T-helper 17 cell (primary cell): Measurements from ENCODE around the gene PCDHB5. TPM values are rescaled to one million over a fixed set of nuclear protein-coding genes. Genes with fewer than 3 reads are reported as not detected.
"Not testable (repeated sequence)": the region's sequence is repeated elsewhere in the genome, so short reads cannot be mapped to it uniquely, and the experiment has no call there.

Source experiments
- ATAC-seq: fragments of 150-1000 bp; cut with Tn5 transposase; 2 replicates; pipeline ENCODE4 v1.10.0; 2021; ENCODE audit warnings: mild to moderate bottlenecking, moderate library complexity
- DNase-seq, 3 donors: peaks; one replicate each; pipeline versions ENCODE4 v3.0.0 to v3.0.0-alpha.2; 2020 to 2021
- H3K9me3 ChIP-seq: one replicate; pipeline ENCODE4 v1.7.0; 2013; ENCODE audit warnings: low read length, mild to moderate bottlenecking; ENCODE audit not compliant: control insufficient read depth, poor library complexity, severe bottlenecking
- H3K27ac Mint-ChIP-seq: one replicate; pipeline ENCODE4 v1.8.0; 2022; ENCODE audit warnings: mild to moderate bottlenecking, moderate library complexity, mixed read lengths
- H3K27me3 Mint-ChIP-seq: one replicate; pipeline ENCODE4 v1.8.0; 2022; ENCODE audit warnings: mixed read lengths
- H3K36me3 Mint-ChIP-seq: one replicate; pipeline ENCODE4 v1.8.0; 2022; ENCODE audit warnings: low read depth, mixed read lengths
- H3K4me1 Mint-ChIP-seq: one replicate; pipeline ENCODE4 v1.8.0; 2022; ENCODE audit warnings: mild to moderate bottlenecking, mixed read lengths
- H3K4me3 Mint-ChIP-seq: one replicate; pipeline ENCODE4 v1.8.0; 2022; ENCODE audit warnings: mild to moderate bottlenecking, moderate library complexity, mixed read lengths
- total RNA-seq, 4 donors: library from RNA in 2 of 4; stranded (reverse) in 2 of 4; gene quantifications; one replicate each; pipeline ENCODE4 v1.2.3 and lab custom pipeline; 2022 to 2026

PCDHB5 gene
- total RNA-seq (under 1 TPM; 0.12 to 0.34 TPM), total RNA-seq (lab: John Stamatoyannopoulos, UW) (0 reads per million in 2 donors)

DNA sequence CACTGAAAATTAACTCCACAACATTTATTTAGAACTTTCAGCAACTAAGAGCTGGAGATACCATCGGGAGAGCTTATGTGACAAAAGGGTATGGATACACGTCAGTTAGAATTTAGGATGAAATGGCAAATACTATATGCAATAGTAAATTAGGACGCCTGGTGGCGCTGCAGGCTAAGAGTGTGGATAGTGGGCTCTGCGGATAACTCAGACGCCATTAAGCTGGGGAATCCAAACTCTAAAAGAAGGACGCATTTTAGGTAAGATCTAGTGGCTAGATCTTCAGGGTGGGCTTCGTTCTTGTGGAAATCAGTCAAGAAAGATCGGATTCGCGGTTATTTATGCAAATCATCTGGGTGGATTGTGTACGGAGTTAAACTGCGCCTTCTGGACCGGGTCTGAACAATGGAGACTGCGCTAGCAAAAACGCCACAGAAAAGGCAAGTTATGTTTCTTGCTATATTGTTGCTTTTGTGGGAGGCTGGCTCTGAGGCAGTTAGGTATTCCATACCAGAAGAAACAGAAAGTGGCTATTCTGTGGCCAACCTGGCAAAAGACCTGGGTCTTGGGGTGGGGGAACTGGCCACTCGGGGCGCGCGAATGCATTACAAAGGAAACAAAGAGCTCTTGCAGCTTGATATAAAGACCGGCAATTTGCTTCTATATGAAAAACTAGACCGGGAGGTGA is at the start of gene PCDHB5:
PCDHB5 (plus strand) TSS at position 177 of the 688 bp plus-strand sequence; CDS start at position 406, 229 bp downstream.
- DNase-seq (no peak), ATAC-seq (no peak)
- peaks cover 5% of the 10 kb centered on the region for H3K9me3 ChIP-seq
- no peak within 1 kb of the TSS for H3K27ac Mint-ChIP-seq
- no peaks in the 10 kb centered on the region for H3K36me3 Mint-ChIP-seq
- no peaks in the 10 kb centered on the region for H3K4me1 Mint-ChIP-seq
- peak within 1 kb of the TSS; percentile 15 for H3K4me3 Mint-ChIP-seq
- no peaks in the 10 kb centered on the region for H3K27me3 Mint-ChIP-seq

- H3K36me3 Mint-ChIP-seq: peaks cover 3% of the 10 kb centered on the region
- H3K4me1 Mint-ChIP-seq: no peaks in the 10 kb centered on the region
- DNase-seq: no peak
- ATAC-seq: peak; percentile 27
- H3K4me3 Mint-ChIP-seq: peak within 1 kb of the TSS; percentile 22
- H3K27me3 Mint-ChIP-seq: peaks cover 17% of the 10 kb centered on the region
- H3K9me3 ChIP-seq: no peaks in the 10 kb centered on the region
- H3K27ac Mint-ChIP-seq: peak within 1 kb of the TSS; percentile 4
Observed at GRCh38 chr5:141094481-141095262, 40.3 kb upstream of the PCDHB5 start, which contains the start of gene PCDHB2. TSS of gene PCDHB2 (plus strand) at chr5:141094615. CDS start at chr5:141094791, 176 bp downstream.

- Mint-ChIP-seq H3K27me3 (peaks cover 18% of the 10 kb centered on the region), H3K36me3 (peaks cover 3% of the 10 kb centered on the region), H3K4me1 (no peaks in the 10 kb centered on the region), H3K27ac (no peak overlapping the region), H3K4me3 (no peak overlapping the region)
- H3K9me3 ChIP-seq: peaks cover under 1% of the 10 kb centered on the region
- ATAC-seq (no peak), DNase-seq (no peak)
Observed at GRCh38 chr5:141095263-141095641, 39.8 kb upstream of the PCDHB5 start.

DNA sequence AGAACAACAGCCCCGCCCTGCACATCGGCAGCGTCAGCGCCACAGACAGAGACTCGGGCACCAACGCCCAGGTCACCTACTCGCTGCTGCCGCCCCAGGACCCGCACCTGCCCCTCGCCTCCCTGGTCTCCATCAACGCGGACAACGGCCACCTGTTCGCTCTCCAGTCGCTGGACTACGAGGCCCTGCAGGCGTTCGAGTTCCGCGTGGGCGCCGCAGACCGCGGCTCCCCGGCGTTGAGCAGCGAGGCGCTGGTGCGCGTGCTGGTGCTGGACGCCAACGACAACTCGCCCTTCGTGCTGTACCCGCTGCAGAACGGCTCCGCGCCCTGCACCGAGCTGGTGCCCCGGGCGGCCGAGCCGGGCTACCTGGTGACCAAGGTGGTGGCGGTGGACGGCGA is 38.8 kb upstream of the PCDHB5 start:
- H3K9me3 ChIP-seq, DNase-seq, H3K27ac Mint-ChIP-seq, H3K36me3 Mint-ChIP-seq, H3K4me1 Mint-ChIP-seq, ATAC-seq, H3K4me3 Mint-ChIP-seq: not testable (repeated sequence)
- H3K27me3 Mint-ChIP-seq: peaks cover 19% of the 10 kb centered on the region

GRCh38 chr5:141096586-141096985 is 38.4 kb upstream of the PCDHB5 start:
- not testable (repeated sequence) for H3K4me3 Mint-ChIP-seq, H3K27ac Mint-ChIP-seq, ATAC-seq, H3K9me3 ChIP-seq, H3K36me3 Mint-ChIP-seq, H3K4me1 Mint-ChIP-seq, DNase-seq
- H3K27me3 Mint-ChIP-seq: peaks cover 19% of the 10 kb centered on the region

- no peak for ATAC-seq
- no peak within 1 kb of the TSS for H3K27ac Mint-ChIP-seq
- H3K4me1 Mint-ChIP-seq: no peaks in the 10 kb centered on the region
- no peak for DNase-seq
- peak within 1 kb of the TSS; percentile 22 for H3K4me3 Mint-ChIP-seq
- H3K9me3 ChIP-seq: peaks cover 6% of the 10 kb centered on the region
- peaks cover 22% of the 10 kb centered on the region for H3K27me3 Mint-ChIP-seq
- H3K36me3 Mint-ChIP-seq: peaks cover 3% of the 10 kb centered on the region
Observed at GRCh38 chr5:141100243-141100805, 34.7 kb upstream of the PCDHB5 start, which contains the start of gene PCDHB3. TSS of gene PCDHB3 (plus strand) at chr5:141100473. CDS start at chr5:141100650, 177 bp downstream.

DNA sequence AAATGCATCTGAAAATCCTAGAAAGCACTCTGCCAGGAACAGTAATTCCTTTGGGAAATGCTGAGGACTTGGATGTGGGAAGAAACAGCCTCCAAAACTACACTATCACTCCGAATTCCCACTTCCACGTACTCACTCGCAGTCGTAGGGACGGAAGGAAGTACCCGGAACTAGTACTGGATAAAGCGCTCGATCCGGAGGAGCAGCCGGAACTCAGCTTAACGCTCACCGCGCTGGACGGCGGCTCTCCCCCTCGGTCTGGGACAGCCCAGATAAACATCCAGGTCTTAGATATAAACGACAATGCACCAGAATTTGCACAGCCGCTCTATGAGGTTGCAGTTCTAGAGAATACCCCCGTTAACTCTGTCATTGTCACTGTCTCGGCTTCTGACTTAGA is 33.9 kb upstream of the PCDHB5 start:
- no peak overlapping the region for H3K27ac Mint-ChIP-seq
- H3K27me3 Mint-ChIP-seq: peaks cover 24% of the 10 kb centered on the region
- no peak overlapping the region for H3K4me3 Mint-ChIP-seq
- H3K4me1 Mint-ChIP-seq: no peaks in the 10 kb centered on the region
- no peak for DNase-seq
- H3K36me3 Mint-ChIP-seq: peaks cover 3% of the 10 kb centered on the region
- peaks cover 6% of the 10 kb centered on the region for H3K9me3 ChIP-seq
- ATAC-seq: no peak

GRCh38 chr5:141102070-141102469 is 32.9 kb upstream of the PCDHB5 start:
- not testable (repeated sequence) for H3K4me3 Mint-ChIP-seq, H3K27ac Mint-ChIP-seq, DNase-seq, H3K4me1 Mint-ChIP-seq, H3K36me3 Mint-ChIP-seq, H3K9me3 ChIP-seq, ATAC-seq
- H3K27me3 Mint-ChIP-seq: peaks cover 24% of the 10 kb centered on the region

GRCh38 chr5:141102471-141102870 is 32.5 kb upstream of the PCDHB5 start:
- not testable (repeated sequence) for H3K36me3 Mint-ChIP-seq, H3K4me1 Mint-ChIP-seq, ATAC-seq, H3K27ac Mint-ChIP-seq, DNase-seq, H3K9me3 ChIP-seq, H3K4me3 Mint-ChIP-seq
- peaks cover 24% of the 10 kb centered on the region for H3K27me3 Mint-ChIP-seq

GRCh38 chr5:141105350-141105749 is 29.7 kb upstream of the PCDHB5 start:
- H3K9me3 ChIP-seq: peaks cover 5% of the 10 kb centered on the region
- no peak overlapping the region for H3K27ac Mint-ChIP-seq
- no peaks in the 10 kb centered on the region for H3K36me3 Mint-ChIP-seq
- H3K27me3 Mint-ChIP-seq: peaks cover 12% of the 10 kb centered on the region
- ATAC-seq (no peak), DNase-seq (no peak)
- H3K4me3 Mint-ChIP-seq: no peak overlapping the region
- no peaks in the 10 kb centered on the region for H3K4me1 Mint-ChIP-seq

DNA sequence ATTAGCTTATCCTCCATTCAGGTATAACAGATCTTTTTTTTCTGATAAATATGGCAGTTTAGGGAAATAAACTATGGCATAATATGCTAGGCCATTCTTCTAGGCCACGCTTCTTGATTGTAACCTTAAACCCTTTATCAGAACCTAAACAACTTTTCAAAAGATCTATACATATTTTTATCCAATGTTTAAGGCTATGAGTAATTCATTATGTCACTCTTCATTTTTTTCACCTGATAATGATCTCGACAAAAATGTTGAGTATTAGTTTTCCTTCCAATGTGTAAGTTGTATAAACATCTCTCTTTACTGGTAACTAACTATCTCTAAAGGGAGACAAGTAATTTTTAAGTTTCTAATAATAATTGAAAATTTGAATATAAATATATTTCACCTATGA is 15.8 kb upstream of the PCDHB5 start:
- Mint-ChIP-seq H3K4me3 (no peak overlapping the region), H3K36me3 (no peaks in the 10 kb centered on the region), H3K27me3 (peaks cover 18% of the 10 kb centered on the region), H3K4me1 (no peaks in the 10 kb centered on the region), H3K27ac (no peak overlapping the region)
- ATAC-seq: no peak
- no peak for DNase-seq
- no peaks in the 10 kb centered on the region for H3K9me3 ChIP-seq

DNA sequence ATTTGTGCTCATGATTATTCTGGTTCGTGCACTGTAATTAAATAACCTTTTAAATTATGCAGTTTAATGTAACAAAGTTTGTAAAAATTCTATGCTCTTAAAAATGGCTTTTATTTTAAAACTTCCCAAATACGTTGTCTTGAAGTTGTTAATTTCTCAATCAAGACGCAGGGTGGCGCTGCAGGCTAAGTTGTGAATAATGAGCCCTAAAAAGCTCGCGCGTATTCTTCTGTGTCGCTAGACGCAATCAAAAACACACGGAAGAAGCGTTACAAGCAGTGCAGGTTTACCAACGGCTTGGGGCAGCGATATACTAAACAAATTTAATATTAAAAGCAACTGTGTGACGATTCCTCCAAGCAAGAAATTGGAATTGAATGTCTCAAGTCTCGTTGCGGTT is 13.4 kb upstream of the PCDHB5 start, which contains the start of gene PCDHB4:
PCDHB4 (plus strand) TSS at position 256 of the 400 bp plus-strand sequence. CDS start 181 bp downstream, outside the sequence.
- no peak within 1 kb of the TSS for H3K4me3 Mint-ChIP-seq
- H3K27ac Mint-ChIP-seq: no peak within 1 kb of the TSS
- ATAC-seq (no peak), DNase-seq (no peak)
- H3K36me3 Mint-ChIP-seq: no peaks in the 10 kb centered on the region
- no peaks in the 10 kb centered on the region for H3K9me3 ChIP-seq
- no peaks in the 10 kb centered on the region for H3K4me1 Mint-ChIP-seq
- H3K27me3 Mint-ChIP-seq: peaks cover 18% of the 10 kb centered on the region

DNA sequence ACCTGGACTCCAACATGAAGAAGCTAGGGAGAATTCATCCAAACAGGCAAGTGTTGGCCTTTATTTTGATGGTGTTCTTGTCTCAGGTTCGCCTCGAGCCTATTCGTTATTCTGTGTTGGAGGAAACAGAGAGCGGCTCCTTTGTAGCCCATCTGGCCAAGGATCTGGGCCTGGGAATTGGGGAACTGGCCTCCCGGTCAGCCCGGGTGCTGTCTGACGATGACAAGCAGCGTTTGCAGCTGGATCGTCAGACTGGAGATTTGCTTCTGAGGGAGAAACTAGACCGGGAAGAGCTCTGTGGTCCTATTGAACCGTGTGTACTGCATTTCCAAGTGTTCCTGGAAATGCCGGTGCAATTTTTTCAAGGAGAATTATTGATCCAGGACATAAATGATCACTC is 13.0 kb upstream of the PCDHB5 start:
- H3K4me1 Mint-ChIP-seq: no peaks in the 10 kb centered on the region
- no peak overlapping the region for H3K27ac Mint-ChIP-seq
- peaks cover 18% of the 10 kb centered on the region for H3K27me3 Mint-ChIP-seq
- no peaks in the 10 kb centered on the region for H3K9me3 ChIP-seq
- ATAC-seq (no peak), DNase-seq (no peak)
- no peak overlapping the region for H3K4me3 Mint-ChIP-seq
- no peaks in the 10 kb centered on the region for H3K36me3 Mint-ChIP-seq
